ENCODE data around the gene NUBP2.
"Not testable (repeated sequence)": the region's sequence is repeated elsewhere in the genome, so short reads cannot be mapped to it uniquely, and the experiment has no call there.

Gene NUBP2

DNA sequence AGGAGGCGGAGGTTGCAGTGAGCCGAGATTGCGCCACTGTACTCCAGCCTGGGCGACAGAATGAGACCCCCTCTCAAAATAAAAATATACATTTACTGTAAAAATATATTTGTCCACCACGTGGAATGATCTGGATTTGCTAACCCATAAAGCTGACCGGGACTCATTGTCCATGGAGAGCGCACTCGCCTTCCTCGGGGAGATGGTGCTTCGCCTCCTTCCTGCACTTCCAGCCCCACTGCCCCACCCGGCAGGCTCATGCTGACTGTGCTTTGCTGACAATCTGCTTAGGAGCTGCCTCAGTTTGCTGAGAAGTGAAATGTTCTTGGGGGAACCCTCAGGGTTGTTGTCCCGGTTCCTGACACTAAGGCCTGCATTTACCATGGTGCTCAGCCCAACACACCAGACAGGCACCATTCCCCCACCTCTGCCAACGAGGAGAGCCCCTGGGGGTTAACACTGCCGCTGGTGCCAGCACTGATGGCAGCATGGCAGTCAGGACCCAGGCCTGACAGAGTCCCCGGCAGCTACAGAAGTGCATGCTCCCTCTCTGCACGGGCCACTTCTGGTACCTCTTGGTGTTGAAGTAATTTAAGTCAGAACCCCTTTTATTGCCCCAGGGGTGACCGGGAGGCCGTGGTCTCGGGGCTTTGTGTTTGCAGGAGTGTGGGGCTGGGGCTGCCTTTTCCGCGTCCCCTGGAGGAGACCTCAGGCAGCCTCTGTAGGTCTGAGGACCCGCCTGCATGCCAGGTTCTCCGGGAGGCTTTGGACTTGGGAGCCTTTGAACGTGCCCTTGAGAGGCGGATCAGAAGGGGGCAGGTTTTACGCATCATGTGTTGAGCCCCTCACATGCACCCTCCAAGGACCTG is 2.5 kb downstream of the NUBP2 start:
- in situ Hi-C loops (cut with MboI; ENCODE audit: low sequenced_read_pairs) = no loop called here

DNA sequence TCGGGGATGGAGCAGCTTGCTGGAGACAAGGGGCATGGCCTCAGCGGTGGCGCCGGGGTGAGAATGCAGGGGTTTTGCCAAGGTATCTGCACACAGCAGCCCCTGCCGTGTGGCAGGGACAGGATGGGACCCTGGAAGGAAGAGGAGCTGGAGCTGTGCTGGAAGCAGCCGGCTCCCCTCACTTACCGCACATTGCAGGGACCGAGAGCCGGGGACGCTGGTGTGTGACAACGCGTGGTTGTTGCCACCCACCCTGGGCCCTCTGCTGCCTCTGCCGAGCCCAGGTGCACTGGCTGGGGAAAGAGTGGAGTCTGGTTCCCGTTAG is 3.0 kb downstream of the NUBP2 start:
- in situ Hi-C loops (cut with MboI; ENCODE audit: low sequenced_read_pairs) = no loop called here

DNA sequence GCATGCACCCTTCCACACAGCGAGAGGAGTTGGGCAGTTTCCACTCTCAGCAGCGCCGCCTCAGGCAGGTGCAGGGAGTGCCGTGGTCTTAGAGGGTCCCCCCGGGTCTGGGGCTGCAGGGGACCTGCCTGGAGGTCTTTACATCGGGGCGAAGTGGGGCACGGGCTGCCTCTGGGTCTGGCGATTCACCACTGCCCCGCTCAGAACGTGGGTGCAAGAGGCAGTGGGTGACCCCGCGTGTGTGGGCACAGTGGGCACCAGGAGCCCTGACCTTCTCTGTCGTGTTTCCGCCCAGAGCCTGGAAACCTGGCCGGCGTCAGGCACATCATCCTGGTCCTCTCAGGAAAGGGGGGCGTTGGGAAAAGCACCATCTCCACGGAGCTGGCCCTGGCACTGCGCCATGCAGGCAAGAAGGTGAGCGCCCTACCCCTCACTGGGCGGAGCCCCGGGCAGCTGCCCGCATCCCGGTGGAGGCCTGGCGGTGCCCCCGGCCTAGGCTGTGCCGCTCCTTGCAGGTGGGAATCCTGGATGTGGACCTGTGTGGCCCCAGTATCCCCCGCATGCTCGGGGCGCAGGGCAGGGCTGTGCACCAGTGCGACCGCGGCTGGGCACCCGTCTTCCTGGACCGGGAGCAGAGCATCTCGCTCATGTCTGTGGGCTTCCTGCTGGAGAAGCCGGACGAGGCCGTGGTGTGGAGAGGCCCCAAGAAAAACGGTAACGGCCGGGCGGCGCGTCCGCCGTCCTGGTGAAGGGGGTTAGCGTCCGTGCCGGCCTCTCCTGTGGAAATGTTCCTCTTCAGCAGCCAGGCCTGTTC is 3.7 kb downstream of the NUBP2 start:
- in situ Hi-C loops (cut with MboI; ENCODE audit: low sequenced_read_pairs) = no loop called here

DNA sequence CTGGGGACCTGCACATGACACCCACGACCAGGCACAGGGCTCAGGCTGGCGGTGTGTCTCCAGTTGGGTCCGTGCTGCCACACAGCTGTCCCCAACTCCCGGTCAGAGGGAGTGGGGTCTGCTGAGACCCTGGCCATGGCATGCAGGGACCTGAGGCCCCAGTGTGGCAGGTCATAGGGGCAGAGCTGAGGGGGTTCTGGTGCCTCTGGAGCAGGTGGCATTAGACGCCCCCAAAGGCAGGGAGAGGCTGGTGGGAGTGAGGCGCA is 4.2 kb downstream of the NUBP2 start:
- in situ Hi-C loops (cut with MboI; ENCODE audit: low sequenced_read_pairs) = no loop called here

DNA sequence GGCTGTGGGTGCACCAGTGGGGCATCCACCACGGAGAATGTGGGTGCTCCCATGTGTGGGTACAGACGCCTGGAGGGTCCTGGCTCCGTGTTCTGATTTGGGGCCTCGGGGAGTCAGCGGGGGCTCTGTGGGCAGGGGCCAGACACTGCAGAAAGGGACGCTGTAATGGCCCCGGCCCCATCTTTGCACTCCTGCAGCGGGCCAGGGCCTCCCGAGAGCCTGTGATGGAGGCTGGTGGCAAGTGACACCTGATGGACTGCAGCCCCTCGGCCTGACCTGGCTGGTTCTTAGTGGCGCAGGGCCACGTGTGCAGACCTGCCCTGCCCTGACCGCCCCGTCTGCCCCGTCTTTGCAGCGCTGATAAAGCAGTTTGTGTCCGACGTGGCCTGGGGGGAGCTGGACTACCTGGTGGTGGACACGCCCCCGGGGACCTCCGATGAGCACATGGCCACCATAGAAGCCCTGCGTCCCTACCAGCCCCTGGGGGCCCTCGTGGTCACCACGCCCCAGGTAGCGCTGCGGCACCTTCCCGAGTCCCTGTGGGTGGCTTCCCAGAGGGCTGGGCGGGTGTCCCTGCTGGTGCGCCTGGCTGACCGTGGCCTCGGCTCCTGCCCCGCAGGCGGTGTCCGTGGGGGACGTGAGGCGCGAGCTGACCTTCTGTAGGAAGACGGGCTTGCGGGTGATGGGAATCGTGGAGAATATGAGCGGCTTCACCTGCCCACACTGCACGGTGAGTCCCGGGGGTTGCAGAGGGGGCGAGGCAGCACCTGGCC is 4.7 kb downstream of the NUBP2 start:
- in situ Hi-C loops (cut with MboI; ENCODE audit: low sequenced_read_pairs) = no loop called here

DNA sequence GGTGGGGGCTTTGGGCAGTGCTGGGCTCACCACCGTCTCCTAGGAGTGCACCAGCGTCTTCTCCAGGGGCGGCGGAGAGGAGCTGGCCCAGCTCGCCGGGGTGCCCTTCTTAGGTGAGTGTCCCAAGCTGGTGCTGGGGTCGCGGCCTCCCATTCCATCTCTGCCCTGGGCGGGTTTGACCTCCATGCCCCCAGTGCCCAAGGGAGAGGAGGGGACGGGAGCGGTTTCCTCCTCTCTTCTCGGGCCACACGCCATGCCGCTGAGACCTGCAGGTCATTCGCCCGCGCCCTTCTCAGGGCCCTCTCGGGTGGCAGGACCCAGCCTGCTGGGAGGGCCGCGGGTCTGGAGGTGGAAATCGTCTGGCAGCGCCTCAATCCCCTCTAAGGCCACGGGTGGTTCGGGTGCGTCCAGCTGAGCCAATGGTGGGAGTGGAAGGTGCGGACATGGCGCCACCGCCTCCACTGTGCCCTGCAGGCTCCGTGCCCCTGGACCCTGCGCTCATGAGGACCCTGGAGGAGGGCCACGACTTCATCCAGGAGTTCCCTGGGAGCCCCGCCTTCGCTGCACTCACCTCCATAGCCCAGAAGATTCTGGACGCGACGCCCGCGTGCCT is 5.4 kb downstream of the NUBP2 start:
- in situ Hi-C loops (cut with MboI; ENCODE audit: low sequenced_read_pairs) = no loop called here

DNA sequence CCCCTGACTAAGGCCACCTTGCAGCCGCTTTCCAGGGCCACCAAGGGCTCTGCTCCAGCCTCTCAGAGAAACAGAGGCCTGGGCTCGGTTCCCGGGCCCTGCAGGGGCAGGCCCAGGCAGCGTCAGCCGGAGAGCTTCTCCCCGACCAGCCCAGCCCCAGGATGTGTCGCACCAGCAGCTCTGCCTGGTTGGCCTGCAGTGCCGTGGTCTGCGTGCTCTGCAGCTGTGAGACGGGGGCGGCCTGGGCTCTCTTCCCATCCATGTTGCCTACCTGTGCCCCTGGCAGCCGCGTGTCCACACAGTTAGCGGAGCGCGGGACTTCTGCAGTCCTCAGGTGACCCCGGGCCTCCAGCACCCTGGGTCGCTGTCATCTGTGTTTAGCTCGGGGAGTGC is 5.9 kb downstream of the NUBP2 start:
- in situ Hi-C loops (cut with MboI; ENCODE audit: low sequenced_read_pairs) = no loop called here

DNA sequence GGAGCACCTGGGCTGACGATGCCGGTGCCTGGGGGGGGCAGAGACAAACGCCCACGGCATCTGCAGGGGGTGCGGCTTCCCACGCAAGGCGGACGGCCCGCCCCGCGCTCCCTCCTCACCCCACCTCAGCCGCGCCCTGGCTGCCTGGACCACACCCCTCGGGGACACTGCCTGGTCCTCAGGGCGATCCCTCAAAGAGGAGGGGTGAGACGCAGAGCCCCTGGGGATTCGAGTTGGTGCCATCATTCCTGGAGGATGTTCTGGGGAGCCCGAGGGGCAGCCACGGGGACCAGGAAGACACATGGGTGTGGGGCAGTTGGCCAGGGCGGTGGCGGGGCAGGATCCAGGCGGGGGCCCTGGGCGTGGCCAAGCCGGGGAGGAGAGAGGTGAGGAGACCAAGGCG is 6.9 kb downstream of the NUBP2 start:
- in situ Hi-C loops (cut with MboI; ENCODE audit: low sequenced_read_pairs) = no loop called here

DNA sequence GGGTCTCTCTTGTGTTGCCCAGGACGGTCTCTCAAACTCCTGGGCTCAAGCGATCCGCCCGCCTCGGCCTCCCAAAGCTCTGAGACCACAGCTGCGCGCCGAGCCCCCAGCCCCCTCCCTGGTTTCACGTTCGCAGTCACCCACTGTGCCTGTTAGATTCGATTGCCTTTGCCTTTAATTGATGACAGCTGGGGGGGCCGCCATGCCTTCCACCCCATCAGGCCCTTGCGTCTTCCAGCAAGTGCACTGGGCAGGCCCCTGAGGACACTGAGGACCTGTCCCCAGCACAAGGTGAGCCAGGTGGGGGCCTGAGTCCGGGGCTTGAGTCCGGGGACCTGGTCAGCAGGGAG is 7.5 kb downstream of the NUBP2 start:
- in situ Hi-C loops (cut with MboI; ENCODE audit: low sequenced_read_pairs) = no loop called here

DNA sequence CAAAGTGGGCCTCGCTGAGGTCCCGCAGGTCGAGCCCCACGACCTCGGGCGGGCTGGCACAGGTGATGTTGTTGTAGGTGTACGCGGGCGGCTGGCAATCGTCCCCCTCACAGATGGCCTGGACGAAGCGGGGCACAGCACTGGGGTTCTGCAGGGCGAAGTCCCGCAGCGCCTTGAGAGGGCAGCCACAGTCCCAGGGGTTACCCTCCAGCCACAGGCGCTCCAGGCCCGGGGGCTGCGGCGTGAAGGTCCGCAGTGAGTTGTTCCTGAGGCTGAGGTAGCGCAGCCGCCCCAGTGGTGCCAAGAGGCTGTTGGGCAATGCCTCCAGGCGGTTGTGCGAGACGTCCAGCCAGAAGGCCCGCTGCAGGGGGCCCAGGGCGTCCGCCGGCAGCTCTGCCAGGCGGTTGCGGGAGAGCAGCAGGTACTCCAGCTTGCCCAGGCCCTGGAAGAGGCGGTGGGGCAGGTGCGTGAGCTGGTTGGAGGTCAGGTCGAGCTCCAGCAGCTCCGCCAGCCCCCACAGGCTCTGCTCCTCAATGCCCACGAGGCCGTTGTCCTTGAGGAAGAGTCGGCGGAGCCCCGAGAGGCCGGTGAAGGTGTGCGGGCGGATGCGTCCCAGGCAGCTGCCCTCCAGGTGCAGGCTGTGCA is 8.0 kb downstream of the NUBP2 start:
- in situ Hi-C loops (cut with MboI; ENCODE audit: low sequenced_read_pairs) = no loop called here

DNA sequence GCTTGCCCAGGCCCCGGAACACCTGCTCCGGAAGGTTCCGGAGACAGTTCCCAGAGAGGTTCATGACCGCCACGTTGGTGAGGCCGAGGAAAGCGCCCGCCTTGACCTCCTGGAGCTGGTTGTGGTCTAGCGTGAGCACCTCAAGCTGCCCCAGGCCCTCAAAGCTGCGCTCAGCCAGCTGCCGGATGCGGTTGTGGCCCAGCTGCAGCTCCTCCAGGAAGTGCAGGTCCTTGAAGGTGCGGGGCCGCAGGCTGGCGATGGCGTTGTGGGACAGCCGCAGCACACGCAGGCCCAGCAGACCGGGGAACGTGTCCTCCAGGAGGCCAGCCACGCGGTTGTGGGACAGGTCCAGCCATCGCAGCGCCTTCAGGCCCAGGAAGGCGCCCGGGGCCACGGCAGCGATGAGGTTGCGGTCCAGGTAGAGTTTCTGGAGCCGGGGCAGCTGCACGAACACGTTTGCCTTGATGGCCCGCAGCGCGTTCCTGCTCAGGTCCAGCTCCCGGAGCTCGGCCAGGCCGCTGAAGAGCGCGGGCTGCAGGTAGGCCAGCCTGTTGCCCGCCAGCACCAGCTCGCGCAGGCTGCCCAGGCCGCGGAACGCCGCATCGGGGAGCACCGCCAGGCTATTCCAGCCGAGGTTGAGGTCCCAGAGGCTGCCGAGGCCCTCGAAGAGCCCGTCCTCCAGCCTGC is 8.6 kb downstream of the NUBP2 start:
- in situ Hi-C loops (cut with MboI; ENCODE audit: low sequenced_read_pairs) = no loop called here

DNA sequence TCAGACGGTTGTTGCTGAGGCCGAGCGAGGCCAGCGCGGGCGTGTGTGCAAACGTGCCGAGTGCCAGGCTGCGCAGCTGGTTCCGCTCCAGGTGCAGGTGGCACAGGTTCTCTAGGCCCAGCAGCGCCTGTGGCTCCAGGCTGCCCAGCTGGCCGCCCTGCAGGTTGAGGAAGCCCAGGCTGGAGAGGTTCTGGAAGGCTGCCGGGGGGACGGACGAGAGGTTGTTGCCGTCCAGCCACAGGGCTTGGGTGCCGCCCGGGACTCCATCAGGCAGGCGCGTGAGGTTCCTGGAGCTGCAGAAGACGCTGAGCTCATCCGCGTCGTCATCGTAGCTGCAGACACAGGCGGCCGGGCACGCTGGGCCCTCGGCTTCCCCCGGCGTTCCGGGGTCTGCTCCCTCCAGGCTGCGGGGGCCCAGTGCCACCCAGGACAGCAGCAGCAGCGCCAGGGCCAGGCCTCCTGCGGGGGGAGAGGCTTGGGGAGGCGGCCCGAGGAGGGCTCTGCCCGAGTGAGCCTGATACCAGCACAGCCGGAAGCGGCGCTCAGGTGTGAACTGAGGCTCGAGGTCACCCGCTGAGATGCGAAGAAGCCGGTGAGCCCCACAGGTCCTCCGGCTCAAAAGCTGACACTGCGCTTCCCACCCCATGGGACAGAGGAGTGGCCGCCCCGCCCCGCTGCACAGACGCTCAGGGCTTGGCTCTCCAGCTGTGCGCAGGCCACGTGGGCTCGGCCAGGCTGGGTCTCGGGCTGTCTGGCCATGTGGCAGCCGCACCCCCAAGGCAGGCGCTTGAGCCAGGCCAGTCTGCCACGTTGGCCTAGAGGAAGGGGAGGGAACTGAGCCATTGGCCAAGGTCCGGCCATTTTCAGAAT is 9.4 kb downstream of the NUBP2 start:
- in situ Hi-C loops (cut with MboI; ENCODE audit: low sequenced_read_pairs) = no loop called here

DNA sequence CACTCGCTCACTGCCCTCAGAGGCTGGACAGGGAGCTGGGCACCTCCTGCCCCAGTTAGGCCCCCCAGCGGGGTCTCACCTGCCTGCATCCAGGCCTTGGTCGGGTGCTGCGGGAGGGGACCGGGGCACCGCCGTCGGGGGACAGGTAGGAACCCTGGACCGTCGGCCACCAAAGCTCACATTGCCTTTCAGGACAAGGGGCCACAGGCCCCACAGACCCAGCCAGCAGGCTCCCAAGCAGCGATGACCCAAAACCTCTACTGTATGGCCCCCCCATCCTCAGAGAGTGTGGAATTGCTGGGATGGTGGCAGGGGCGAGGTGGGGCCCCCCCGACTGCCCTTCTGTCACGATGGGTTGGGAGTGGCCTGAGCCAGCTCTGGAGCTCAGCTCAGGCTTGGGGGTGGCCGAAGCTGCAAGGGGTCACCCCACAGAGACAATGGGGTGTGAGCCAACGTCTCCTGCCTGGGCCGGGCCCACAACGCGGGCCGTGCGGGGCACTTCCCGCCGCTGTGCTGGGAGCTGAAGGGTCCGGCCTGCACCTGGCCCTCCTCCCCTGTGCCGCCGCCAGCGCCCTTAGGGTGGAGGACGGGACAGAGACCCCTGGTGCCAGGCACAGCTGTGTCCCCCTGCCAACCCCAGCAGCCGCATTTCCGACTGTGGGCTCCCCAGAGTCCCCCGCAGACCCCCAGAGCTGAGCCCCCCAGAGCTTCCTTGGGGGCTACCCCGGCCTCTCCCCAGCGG is 10.2 kb downstream of the NUBP2 start:
- in situ Hi-C loops (cut with MboI; ENCODE audit: low sequenced_read_pairs) = no loop called here

DNA sequence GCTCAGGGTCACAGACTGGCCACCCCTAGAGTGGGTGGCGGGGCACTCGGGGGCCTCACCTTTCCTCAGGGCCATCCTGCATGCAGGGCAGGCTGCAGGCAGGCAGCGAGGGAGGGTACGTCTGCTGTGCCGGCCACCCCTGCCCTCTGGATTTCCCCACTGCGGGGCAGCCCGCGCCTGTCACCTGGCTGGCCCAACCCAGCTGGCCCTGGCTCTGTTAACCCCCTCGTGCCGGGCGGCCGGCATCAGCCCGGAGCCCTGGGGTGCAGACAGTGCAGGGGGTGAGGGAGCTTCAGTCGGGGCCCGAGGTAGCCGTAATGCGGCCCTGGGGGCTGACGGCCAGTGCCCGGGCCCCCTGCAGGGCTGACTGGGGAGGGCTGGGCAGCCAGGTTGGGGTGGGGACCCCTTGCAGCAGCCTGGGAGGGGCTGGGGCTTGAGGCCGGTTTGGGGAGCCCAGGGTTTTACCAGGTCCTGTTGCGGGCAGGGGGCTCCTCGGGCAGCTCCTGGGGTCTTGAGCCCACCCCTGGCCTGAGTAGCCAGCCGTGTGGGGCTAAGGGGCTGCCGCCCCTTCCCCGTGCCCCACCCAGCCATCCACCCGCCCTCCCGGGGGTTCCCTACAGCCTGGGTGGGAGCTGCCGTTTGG is 10.9 kb downstream of the NUBP2 start, which contains the start of gene IGFALS:
Gene IGFALS, minus strand, starts transcription at position 128 of the 643 bp plus-strand sequence. Its CDS starts 53 bp downstream, at position 75.
- in situ Hi-C loops (cut with MboI; ENCODE audit: low sequenced_read_pairs) = no loop called here

DNA sequence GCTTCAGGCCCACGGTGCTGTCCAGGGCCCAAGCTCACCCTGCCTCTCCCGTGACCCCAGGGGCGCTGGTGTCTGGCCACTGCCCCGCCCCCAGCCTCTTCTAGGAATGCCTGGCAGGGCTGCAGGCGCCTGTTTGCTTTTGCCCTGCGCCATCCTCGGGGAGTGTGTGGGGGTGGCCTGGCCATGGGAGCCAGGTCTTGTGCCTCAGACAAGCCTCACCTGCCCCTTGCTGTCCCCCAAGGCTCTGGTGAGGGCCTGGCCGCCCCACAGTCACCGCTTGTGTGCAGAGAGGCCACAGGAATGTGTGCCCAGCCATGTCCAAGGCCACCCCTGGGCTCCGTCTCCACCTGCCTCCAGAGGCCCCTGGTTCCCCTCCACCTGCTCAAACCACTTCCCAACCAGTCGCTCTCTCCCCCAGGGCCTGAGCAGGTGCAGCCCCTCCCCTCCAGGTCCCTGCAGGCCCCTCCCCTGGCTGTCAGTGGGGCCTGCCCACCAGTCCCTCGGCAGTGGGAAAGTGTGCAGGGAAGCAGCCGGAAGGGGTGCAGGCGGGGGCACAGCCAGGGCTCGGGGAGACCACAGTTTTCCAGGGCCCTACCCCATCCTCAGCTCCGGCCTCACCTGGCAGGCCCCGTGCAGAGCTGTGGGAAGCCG is 11.6 kb downstream of the NUBP2 start:
- in situ Hi-C loops (cut with MboI; ENCODE audit: low sequenced_read_pairs) = no loop called here

DNA sequence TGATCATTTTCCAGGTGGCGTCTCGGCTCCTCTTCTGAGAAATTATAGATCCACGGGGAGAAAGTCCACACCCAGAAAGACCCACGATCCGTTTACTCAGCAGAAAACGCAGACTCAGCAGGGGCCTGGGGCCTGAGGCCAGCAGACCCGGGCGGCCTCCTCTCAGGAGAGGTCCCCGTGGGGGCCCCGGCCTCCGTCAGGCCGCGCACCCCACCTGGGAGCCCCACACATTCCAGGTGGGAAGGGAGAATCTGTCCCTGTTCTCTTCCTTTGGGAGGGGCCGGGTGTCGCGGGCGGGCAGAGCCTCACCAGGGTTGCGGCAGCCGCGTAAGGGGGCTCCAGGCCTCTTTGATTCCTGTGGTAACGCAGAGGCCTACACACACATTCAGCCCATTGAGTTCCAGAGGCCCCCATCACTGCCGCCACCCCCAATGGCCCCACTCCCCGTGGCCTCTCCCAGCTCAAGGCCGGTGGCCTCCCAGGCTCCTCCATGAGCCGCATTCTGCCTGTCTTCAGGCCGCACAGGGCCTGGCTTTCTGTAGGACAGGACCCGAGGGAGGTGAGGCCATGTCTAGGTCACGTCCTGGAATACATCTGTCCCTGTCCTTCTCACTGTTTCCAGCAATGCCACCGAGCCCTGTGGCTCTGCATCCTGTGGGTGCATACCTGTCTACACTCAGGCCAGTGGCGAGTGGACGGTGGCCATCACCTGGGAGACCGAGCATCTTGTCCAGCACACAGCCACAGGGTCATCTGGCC is 12.3 kb downstream of the NUBP2 start:
- in situ Hi-C loops (cut with MboI; ENCODE audit: low sequenced_read_pairs) = no loop called here

DNA sequence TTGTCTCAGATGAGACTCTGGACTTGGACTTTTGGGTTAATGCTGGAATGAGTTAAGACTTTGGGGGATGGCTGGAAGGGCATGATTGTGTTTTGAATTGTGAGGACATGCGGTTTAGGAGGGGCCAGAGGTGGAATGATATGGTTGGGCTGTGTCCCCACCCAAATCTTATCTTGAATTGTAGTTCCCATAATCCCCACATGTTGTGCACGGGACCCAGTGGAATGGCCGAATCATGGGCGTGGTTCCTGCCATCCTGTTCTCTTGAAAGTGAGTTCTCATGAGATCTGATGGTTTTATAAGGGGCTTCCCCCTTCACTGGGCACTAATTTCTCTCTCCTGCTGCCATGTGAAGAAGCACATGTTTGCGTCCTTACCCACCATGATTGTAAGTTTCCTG is 16.5 kb downstream of the NUBP2 start:
- in situ Hi-C loops (cut with MboI; ENCODE audit: low sequenced_read_pairs) = not testable (repeated sequence)

Data from HL-60/S4 (cell line).